Lower leg skin (tissue), 3 donors: ENCODE results near the gene REP15.

Experiments
- CTCF ChIP-seq, 3 donors: fragments of 450-650 bp; IDR thresholded peaks; one replicate each; pipeline ENCODE4 v1.5.1; 2016; ENCODE audit warnings: antibody characterized with exemption in 3 of 3, mild to moderate bottlenecking in 3 of 3, moderate library complexity in 2 of 3
- POLR2A ChIP-seq, 2 donors: fragments of 450-650 bp; IDR thresholded peaks; one replicate each; pipeline ENCODE4 v1.6.1; 2016 to 2017; ENCODE audit warnings: antibody characterized with exemption in 2 of 2, mild to moderate bottlenecking in 1 of 2, moderate library complexity in 1 of 2

DNA sequence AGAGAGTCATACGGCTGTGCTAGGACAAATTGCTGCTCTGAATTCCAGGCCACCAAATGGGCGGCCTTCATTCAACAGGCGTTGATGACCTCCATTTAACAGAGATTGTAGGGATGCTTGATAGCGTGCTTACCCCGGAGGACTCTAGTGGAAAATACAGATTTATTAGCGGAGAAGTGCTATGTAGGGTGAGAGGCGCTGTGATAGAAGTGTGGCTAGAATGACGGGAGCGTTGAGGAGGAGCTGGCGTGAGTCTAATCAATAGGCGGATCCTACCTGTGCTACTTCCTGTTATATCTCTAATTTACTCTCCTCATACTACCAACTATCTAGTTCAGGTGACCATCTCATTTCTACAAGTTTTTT, 15.1 kb downstream of the REP15 start:
- TF ChIP-seq CTCF (IDR thresholded peaks at IDR 0.05): no peak
- TF ChIP-seq POLR2A (IDR thresholded peaks at IDR 0.05): no peak
